Loucy (cell line): ENCODE results near the gene TMCC2.

Experiments
- H2AFZ ChIP-seq: fragments of 200-600 bp; sonication (generic); 2 replicates; pipeline ENCODE4 v1.6.0; 2016; ENCODE audit warnings: antibody characterized with exemption, mild to moderate bottlenecking, low read length, moderate library complexity
- H3F3A ChIP-seq: fragments of 200-600 bp; 2 replicates; pipeline ENCODE4 v1.6.0; 2016; ENCODE audit warnings: antibody characterized with exemption, low read depth, mild to moderate bottlenecking
- H3K27me3 ChIP-seq: fragments of 200-600 bp; sonication (generic); 2 replicates; pipeline ENCODE4 v1.6.1; 2014; ENCODE audit warnings: low read length, mild to moderate bottlenecking; ENCODE audit not compliant: insufficient read depth, poor library complexity, severe bottlenecking
- H3K36me3 ChIP-seq: fragments of 200-600 bp; sonication (generic); 2 replicates; pipeline ENCODE4 v1.6.1; 2016; ENCODE audit warnings: low read length; ENCODE audit not compliant: insufficient read depth
- H3K4me1 ChIP-seq: fragments of 200-600 bp; sonication (generic); 2 replicates; pipeline ENCODE4 v1.5.1; 2014; ENCODE audit warnings: low read length, mild to moderate bottlenecking; ENCODE audit not compliant: insufficient read depth, poor library complexity, severe bottlenecking
- H3K4me2 ChIP-seq: fragments of 200-600 bp; sonication (generic); 2 replicates; pipeline ENCODE4 v1.6.0; 2014; ENCODE audit warnings: antibody characterized with exemption, low read length, low read depth, mild to moderate bottlenecking; ENCODE audit not compliant: poor library complexity, severe bottlenecking
- H3K4me3 ChIP-seq: fragments of 200-600 bp; sonication (generic); 2 replicates; pipeline ENCODE4 v1.5.1; 2014; ENCODE audit warnings: low read length, mild to moderate bottlenecking, mixed read lengths; ENCODE audit not compliant: poor library complexity, severe bottlenecking
- H3K79me2 ChIP-seq: fragments of 200-600 bp; sonication (generic); 2 replicates; pipeline ENCODE4 v1.6.1; 2014; ENCODE audit warnings: low read length; ENCODE audit not compliant: insufficient read depth
- H3K9ac ChIP-seq: fragments of 200-600 bp; sonication (generic); 2 replicates; pipeline ENCODE4 v1.6.0; 2014; ENCODE audit warnings: mild to moderate bottlenecking, low read depth, low read length, moderate library complexity; ENCODE audit not compliant: poor library complexity, severe bottlenecking
- H3K9me2 ChIP-seq: fragments of 200-600 bp; sonication (generic); replicated peaks from 2 replicates; pipeline ENCODE4 v1.6.1; 2016; ENCODE audit warnings: low read depth, low read length, mixed read lengths
- H3K9me3 ChIP-seq: fragments of 200-600 bp; sonication (generic); 2 replicates; pipeline ENCODE4 v1.6.1; 2014; ENCODE audit warnings: mild to moderate bottlenecking, antibody characterized with exemption, low read length, low read depth; ENCODE audit not compliant: insufficient read depth
- H4K20me1 ChIP-seq: fragments of 200-600 bp; sonication (generic); 2 replicates; pipeline ENCODE4 v1.6.0; 2014; ENCODE audit warnings: antibody characterized with exemption, low read length, mild to moderate bottlenecking; ENCODE audit not compliant: insufficient read depth, poor library complexity, severe bottlenecking
- EZH2phosphoT487 ChIP-seq: fragments of 200-600 bp; IDR thresholded peaks from 2 replicates; pipeline ENCODE4 v1.6.1; 2018; ENCODE audit warnings: antibody characterized with exemption, mild to moderate bottlenecking, moderate library complexity, borderline replicate concordance
- TF ChIP-seq, protein P1 (sequence below): fragments of 200-600 bp; sonication (generic); conservative IDR thresholded peaks from 2 replicates; pipeline ENCODE4 v1.5.1; 2014; ENCODE audit warnings: mild to moderate bottlenecking, antibody characterized with exemption, low read length

TMCC2 gene

DNA sequence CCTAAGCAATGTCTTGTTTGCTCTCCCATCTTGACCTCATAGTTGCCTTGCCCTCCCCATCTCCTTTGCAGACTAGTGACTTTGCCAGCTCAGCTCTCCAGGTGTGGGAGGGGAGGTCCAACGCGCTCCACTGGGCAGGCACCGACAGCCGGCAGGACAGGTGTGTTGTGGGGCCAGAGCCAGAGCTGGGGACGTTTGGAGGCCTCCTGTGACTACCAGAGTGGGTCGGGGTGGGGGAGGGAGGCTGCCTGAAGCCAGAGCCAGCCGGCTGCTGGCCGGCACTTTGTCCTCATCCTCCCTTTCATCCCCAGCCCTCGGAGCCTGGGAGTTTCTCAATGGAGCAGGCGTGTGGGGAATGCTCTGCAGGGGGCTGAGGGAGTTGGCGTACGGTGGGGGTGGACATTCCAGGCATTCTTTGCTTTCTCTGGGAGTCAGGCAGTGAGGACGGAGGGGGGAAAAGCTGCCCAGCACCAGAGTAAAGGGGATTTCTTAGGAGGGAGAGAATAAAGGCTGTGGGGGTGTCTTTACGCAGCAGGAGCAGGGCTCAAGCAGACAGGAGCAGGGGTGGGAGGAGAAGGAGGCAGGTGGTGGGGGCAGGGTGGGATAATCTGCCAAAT is 73.6 kb downstream of the TMCC2 start:
- H3K9me2 ChIP-seq, result no peaks in the 10 kb centered on the region
- TF ChIP-seq EZH2phosphoT487, result no peak
- TF ChIP-seq, protein P1, sequence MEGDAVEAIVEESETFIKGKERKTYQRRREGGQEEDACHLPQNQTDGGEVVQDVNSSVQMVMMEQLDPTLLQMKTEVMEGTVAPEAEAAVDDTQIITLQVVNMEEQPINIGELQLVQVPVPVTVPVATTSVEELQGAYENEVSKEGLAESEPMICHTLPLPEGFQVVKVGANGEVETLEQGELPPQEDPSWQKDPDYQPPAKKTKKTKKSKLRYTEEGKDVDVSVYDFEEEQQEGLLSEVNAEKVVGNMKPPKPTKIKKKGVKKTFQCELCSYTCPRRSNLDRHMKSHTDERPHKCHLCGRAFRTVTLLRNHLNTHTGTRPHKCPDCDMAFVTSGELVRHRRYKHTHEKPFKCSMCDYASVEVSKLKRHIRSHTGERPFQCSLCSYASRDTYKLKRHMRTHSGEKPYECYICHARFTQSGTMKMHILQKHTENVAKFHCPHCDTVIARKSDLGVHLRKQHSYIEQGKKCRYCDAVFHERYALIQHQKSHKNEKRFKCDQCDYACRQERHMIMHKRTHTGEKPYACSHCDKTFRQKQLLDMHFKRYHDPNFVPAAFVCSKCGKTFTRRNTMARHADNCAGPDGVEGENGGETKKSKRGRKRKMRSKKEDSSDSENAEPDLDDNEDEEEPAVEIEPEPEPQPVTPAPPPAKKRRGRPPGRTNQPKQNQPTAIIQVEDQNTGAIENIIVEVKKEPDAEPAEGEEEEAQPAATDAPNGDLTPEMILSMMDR, result no peak
- H3K4me2 ChIP-seq, result no peak overlapping the region
- no peaks in the 10 kb centered on the region for H3K79me2 ChIP-seq
- no peaks in the 10 kb centered on the region for H3K4me1 ChIP-seq
- no peak overlapping the region for H2AFZ ChIP-seq
- H3K36me3 ChIP-seq, result peaks cover 4% of the 10 kb centered on the region; the same call in 1 of the 2 replicates
- H3K9ac ChIP-seq, result no peak overlapping the region
- no peaks in the 10 kb centered on the region for H4K20me1 ChIP-seq
- no peaks in the 10 kb centered on the region for H3K27me3 ChIP-seq
- H3K4me3 ChIP-seq, result no peak overlapping the region
- H3F3A ChIP-seq, result no peaks in the 10 kb centered on the region
- no peaks in the 10 kb centered on the region for H3K9me3 ChIP-seq

DNA sequence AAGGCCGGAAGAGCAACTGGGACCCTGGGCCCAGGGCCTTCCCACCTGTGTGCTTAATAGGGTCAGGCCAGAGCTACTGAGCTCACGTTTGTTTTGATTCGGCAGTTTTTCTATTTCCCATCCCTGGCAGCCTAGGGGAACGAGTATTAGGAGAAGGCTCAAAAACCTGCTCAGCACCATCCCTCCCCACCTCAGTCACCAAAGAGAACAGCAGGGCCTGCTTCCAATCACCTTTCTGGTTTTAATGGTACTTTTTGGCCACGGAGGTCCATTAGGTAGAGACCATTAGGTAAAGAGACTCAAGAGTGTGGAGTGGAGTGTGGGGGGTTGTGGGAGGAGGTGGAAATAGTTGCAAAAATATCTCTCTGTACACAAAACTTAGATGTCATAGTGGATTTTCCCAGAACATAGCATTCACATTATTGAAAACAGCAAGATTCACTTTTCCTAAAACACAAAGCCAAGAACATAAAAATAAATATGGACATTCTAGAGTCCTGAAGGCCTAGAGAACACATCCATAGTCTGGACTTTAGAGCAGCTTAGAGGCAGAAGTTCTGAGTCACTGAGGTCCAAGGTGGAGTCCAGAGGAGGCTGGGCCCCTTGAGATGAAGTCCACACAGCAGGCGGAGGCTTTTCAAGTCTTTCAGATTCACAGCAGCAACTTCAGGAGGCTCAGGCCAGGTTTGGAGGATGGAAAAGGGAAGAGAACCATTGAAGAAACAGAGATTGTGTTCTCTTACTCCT is 74.3 kb downstream of the TMCC2 start:
- peaks cover 4% of the 10 kb centered on the region; the same call in 1 of the 2 replicates for H3K36me3 ChIP-seq
- no peaks in the 10 kb centered on the region for H3K9me2 ChIP-seq
- H3K9ac ChIP-seq, result no peak overlapping the region
- no peak for TF ChIP-seq EZH2phosphoT487
- TF ChIP-seq, protein P1, result no peak
- no peaks in the 10 kb centered on the region for H3K4me1 ChIP-seq
- H3K4me3 ChIP-seq, result no peak overlapping the region
- no peaks in the 10 kb centered on the region for H3K79me2 ChIP-seq
- H4K20me1 ChIP-seq, result no peaks in the 10 kb centered on the region
- H3K4me2 ChIP-seq, result no peak overlapping the region
- H2AFZ ChIP-seq, result no peak overlapping the region
- no peaks in the 10 kb centered on the region for H3K27me3 ChIP-seq
- H3K9me3 ChIP-seq, result no peaks in the 10 kb centered on the region
- H3F3A ChIP-seq, result no peaks in the 10 kb centered on the region

DNA sequence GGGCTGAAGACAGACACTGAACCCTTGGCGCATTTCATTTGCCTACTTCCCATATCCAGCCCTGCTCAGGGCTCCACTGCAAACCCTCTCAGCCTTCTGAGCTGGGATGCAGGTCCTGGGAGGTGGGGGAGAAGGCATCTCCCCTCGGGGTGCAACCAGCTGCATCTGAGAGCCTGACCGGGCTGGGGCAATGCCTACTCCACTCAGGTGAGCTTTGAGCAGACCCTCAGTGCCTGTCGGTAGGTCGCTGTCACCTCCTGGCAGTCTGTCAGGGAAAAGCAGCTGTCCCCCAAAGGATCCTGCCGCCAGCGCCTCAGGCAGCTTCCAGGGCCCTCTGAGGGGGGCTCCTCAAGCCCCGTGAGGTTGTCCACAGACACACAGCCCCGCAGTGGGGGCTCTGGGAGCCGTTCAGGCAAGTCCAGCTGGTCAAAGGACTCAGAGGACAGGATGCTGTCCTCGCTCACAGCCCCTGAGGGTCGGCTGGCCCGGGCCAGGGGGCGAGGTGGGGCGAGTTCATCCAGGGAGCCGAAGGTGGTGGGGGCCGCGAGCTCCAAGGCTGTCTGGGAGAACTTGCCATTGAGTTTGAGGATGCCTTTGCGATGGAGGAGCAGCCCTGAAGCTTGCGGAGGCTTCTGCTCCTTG is 75.6 kb downstream of the TMCC2 start:
- no peaks in the 10 kb centered on the region for H3K9me2 ChIP-seq
- no peaks in the 10 kb centered on the region for H3K79me2 ChIP-seq
- H4K20me1 ChIP-seq, result no peaks in the 10 kb centered on the region
- H3K4me1 ChIP-seq, result no peaks in the 10 kb centered on the region
- no peaks in the 10 kb centered on the region for H3K9me3 ChIP-seq
- no peaks in the 10 kb centered on the region for H3K27me3 ChIP-seq
- H2AFZ ChIP-seq, result no peak overlapping the region
- no peaks in the 10 kb centered on the region for H3F3A ChIP-seq
- H3K36me3 ChIP-seq, result peaks cover 4% of the 10 kb centered on the region; the same call in 1 of the 2 replicates
- no peak overlapping the region for H3K9ac ChIP-seq
- TF ChIP-seq, protein P1, result no peak
- TF ChIP-seq EZH2phosphoT487, result no peak
- H3K4me3 ChIP-seq, result no peak overlapping the region
- no peak overlapping the region for H3K4me2 ChIP-seq
